Measurements from ENCODE around the gene ATP2B2.

Gene ATP2B2

DNA sequence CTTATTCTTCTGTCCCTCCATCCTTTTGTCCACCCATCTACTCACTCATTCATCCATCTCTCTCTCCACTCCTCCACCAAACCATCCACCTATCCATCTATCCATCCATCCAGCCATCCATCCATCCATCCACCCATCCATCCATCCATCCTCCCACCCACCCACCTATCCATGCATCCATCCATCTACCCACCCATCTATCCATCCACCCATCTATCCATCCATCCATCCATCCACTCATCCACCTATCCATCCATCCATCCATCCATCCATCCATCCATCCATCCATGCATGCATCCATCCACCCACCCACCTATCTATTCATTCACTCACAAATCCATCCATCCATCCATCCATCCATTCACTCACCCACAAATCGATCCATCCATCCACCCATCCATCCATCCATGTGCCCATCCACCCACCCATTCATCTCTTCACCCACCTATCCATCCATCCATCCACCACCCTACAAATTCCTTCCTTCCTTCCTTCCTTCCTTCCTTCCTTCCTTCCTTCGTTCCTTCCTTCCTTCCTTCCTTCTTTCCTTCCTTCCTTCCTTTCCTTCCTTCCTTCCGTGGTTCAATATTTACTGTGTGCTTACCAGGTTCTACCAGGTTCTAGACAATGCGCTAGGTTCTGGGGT, 17.3 kb downstream of the ATP2B2 start:
- Histone ChIP-seq H3K27ac (ENCODE audit: low read length, poor library complexity, severe bottlenecking) (no peak overlapping the region), H3K79me1 (replicated peaks; ENCODE audit: low read length, poor library complexity, severe bottlenecking) (no peaks in the 10 kb centered on the region), H3K4me3 (ENCODE audit: insufficient read depth in 1 of 2, low read depth in 1 of 2, low read length in 2 of 2) (no peak overlapping the region), H3K9me3 (ENCODE audit: control insufficient read depth, low read length) (no peaks in the 10 kb centered on the region), H3K23ac (ENCODE audit: low read length in 2 of 2) (no peak overlapping the region), H2BK5ac (ENCODE audit: low read depth, low read length, poor library complexity, severe bottlenecking) (no peak overlapping the region), H3K4ac (ENCODE audit: low read depth in 1 of 2, low read length in 2 of 2) (no peak overlapping the region), H2BK120ac (ENCODE audit: low read depth, low read length) (no peak overlapping the region), H3K18ac (ENCODE audit: low read depth in 1 of 2, low read length in 2 of 2) (no peak overlapping the region), H4K8ac (ENCODE audit: low read length) (no peak overlapping the region), H2BK12ac (ENCODE audit: low read length in 2 of 2) (no peak overlapping the region), H4K91ac (ENCODE audit: low read length) (no peak overlapping the region), H3K4me1 (ENCODE audit: control insufficient read depth, insufficient read depth, low read depth, low read length) (no peaks in the 10 kb centered on the region), H3K14ac (ENCODE audit: low read length in 2 of 2) (no peak overlapping the region), H2BK15ac (ENCODE audit: low read depth, poor library complexity, severe bottlenecking) (no peak overlapping the region), H2AK5ac (ENCODE audit: low read length, severe bottlenecking) (no peak overlapping the region), H3K36me3 (ENCODE audit: control insufficient read depth in 1 of 2, insufficient read depth in 2 of 2, low read depth in 1 of 2, low read length in 2 of 2) (no peaks in the 10 kb centered on the region), H3K9ac (ENCODE audit: low read length) (no peak overlapping the region), H3K27me3 (ENCODE audit: control insufficient read depth in 1 of 2, insufficient read depth in 1 of 2, low read length in 2 of 2) (peaks cover 29 to 67% of the 10 kb centered on the region in 2 experiments), H2AFZ (ENCODE audit: low read depth, low read length) (no peak overlapping the region), H3K4me2 (ENCODE audit: low read length, poor library complexity, severe bottlenecking) (no peak overlapping the region)
- 88% methylated on average over 3 of the region's 4 CpGs for WGBS
- DNase-seq, result no peak

DNA sequence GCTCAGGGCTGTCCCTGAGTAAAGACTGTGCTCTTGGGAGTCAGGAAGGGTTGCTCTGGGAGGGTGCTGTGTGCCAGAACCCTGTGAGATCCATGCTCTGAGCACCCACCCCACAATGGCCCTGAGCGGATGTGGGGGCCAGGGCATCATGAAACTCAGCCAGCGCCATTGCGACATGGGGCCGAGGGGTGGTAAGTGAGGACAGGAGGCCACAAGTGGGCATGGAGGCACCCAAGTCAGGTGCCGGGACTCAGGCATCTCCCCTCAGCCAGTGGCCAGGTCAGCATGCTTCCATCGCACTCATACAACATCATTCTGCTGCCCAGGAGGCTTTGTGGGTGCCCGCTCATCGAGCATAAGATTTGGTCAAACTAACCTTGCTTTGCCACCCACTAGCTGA, 19.6 kb downstream of the ATP2B2 start:
- H3K4ac ChIP-seq (ENCODE audit: low read depth in 1 of 2, low read length in 2 of 2), result no peak overlapping the region
- DNase-seq, result no peak
- no peak overlapping the region for H3K23ac ChIP-seq (ENCODE audit: low read length in 2 of 2)
- no peak overlapping the region for H3K18ac ChIP-seq (ENCODE audit: low read depth in 1 of 2, low read length in 2 of 2)
- H3K36me3 ChIP-seq (ENCODE audit: control insufficient read depth in 1 of 2, insufficient read depth in 2 of 2, low read depth in 1 of 2, low read length in 2 of 2), result no peaks in the 10 kb centered on the region
- H3K4me3 ChIP-seq (ENCODE audit: insufficient read depth in 1 of 2, low read depth in 1 of 2, low read length in 2 of 2), result no peak overlapping the region
- peaks cover 23 to 63% of the 10 kb centered on the region in 2 experiments for H3K27me3 ChIP-seq (ENCODE audit: control insufficient read depth in 1 of 2, insufficient read depth in 1 of 2, low read length in 2 of 2)
- H2BK5ac ChIP-seq (ENCODE audit: low read depth, low read length, poor library complexity, severe bottlenecking), result no peak overlapping the region
- WGBS, result 92% methylated on average over 8 of the region's 8 CpGs
- H4K8ac ChIP-seq (ENCODE audit: low read length), result no peak overlapping the region
- H3K14ac ChIP-seq (ENCODE audit: low read length in 2 of 2), result no peak overlapping the region
- H2BK12ac ChIP-seq (ENCODE audit: low read length in 2 of 2), result no peak overlapping the region
- H2BK120ac ChIP-seq (ENCODE audit: low read depth, low read length), result no peak overlapping the region
- no peak overlapping the region for H2BK15ac ChIP-seq (ENCODE audit: low read depth, poor library complexity, severe bottlenecking)
- H3K4me2 ChIP-seq (ENCODE audit: low read length, poor library complexity, severe bottlenecking), result no peak overlapping the region
- H2AFZ ChIP-seq (ENCODE audit: low read depth, low read length), result no peak overlapping the region
- no peak overlapping the region for H2AK5ac ChIP-seq (ENCODE audit: low read length, severe bottlenecking)
- H3K27ac ChIP-seq (ENCODE audit: low read length, poor library complexity, severe bottlenecking), result no peak overlapping the region
- no peak overlapping the region for H3K9ac ChIP-seq (ENCODE audit: low read length)
- no peaks in the 10 kb centered on the region for H3K79me1 ChIP-seq (replicated peaks; ENCODE audit: low read length, poor library complexity, severe bottlenecking)
- no peak overlapping the region for H4K91ac ChIP-seq (ENCODE audit: low read length)
- H3K4me1 ChIP-seq (ENCODE audit: control insufficient read depth, insufficient read depth, low read depth, low read length), result no peaks in the 10 kb centered on the region
- H3K9me3 ChIP-seq (ENCODE audit: control insufficient read depth, low read length), result no peaks in the 10 kb centered on the region

DNA sequence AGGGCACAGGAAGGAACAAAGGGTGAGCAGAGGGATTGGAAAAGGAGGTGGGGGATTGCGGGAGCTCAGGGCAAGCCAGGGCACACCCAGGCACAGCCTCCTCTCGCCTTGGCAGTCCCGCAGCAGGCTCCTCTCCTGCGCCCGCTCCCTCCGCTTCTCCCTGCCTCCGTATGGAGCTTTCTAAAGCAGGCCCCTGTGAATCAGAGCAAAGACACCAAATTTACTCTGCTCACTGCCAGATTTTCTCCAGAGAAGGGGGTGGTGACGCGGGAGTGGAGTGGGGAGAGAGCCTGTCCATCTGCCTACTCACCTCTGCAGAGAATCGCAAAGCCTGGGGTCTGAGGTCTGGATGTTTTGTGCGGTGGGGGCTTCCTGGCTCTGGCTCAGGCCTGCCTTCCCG, 20.0 kb downstream of the ATP2B2 start:
- H3K36me3 ChIP-seq (ENCODE audit: control insufficient read depth in 1 of 2, insufficient read depth in 2 of 2, low read depth in 1 of 2, low read length in 2 of 2), result no peaks in the 10 kb centered on the region
- H3K79me1 ChIP-seq (replicated peaks; ENCODE audit: low read length, poor library complexity, severe bottlenecking), result no peaks in the 10 kb centered on the region
- H3K9ac ChIP-seq (ENCODE audit: low read length), result no peak overlapping the region
- no peak overlapping the region for H2BK12ac ChIP-seq (ENCODE audit: low read length in 2 of 2)
- H2BK5ac ChIP-seq (ENCODE audit: low read depth, low read length, poor library complexity, severe bottlenecking), result no peak overlapping the region
- H3K4me3 ChIP-seq (ENCODE audit: insufficient read depth in 1 of 2, low read depth in 1 of 2, low read length in 2 of 2), result no peak overlapping the region
- no peak overlapping the region for H3K27ac ChIP-seq (ENCODE audit: low read length, poor library complexity, severe bottlenecking)
- no peak overlapping the region for H2BK120ac ChIP-seq (ENCODE audit: low read depth, low read length)
- H3K23ac ChIP-seq (ENCODE audit: low read length in 2 of 2), result no peak overlapping the region
- H3K4ac ChIP-seq (ENCODE audit: low read depth in 1 of 2, low read length in 2 of 2), result no peak overlapping the region
- 84% methylated on average over 10 of the region's 12 CpGs for WGBS
- no peaks in the 10 kb centered on the region for H3K4me1 ChIP-seq (ENCODE audit: control insufficient read depth, insufficient read depth, low read depth, low read length)
- H3K4me2 ChIP-seq (ENCODE audit: low read length, poor library complexity, severe bottlenecking), result no peak overlapping the region
- H3K18ac ChIP-seq (ENCODE audit: low read depth in 1 of 2, low read length in 2 of 2), result no peak overlapping the region
- H4K91ac ChIP-seq (ENCODE audit: low read length), result no peak overlapping the region
- no peak overlapping the region for H2BK15ac ChIP-seq (ENCODE audit: low read depth, poor library complexity, severe bottlenecking)
- no peak overlapping the region for H2AFZ ChIP-seq (ENCODE audit: low read depth, low read length)
- no peak overlapping the region for H3K14ac ChIP-seq (ENCODE audit: low read length in 2 of 2)
- no peak overlapping the region for H2AK5ac ChIP-seq (ENCODE audit: low read length, severe bottlenecking)
- DNase-seq, result no peak
- no peak overlapping the region for H4K8ac ChIP-seq (ENCODE audit: low read length)
- no peaks in the 10 kb centered on the region for H3K9me3 ChIP-seq (ENCODE audit: control insufficient read depth, low read length)
- peaks cover 26 to 65% of the 10 kb centered on the region in 2 experiments for H3K27me3 ChIP-seq (ENCODE audit: control insufficient read depth in 1 of 2, insufficient read depth in 1 of 2, low read length in 2 of 2)

GRCh38 chr3:10484709-10485108, 20.7 kb downstream of the ATP2B2 start:
- no peak for DNase-seq
- H2BK120ac ChIP-seq (ENCODE audit: low read depth, low read length), result no peak overlapping the region
- no peak overlapping the region for H3K4me3 ChIP-seq (ENCODE audit: insufficient read depth in 1 of 2, low read depth in 1 of 2, low read length in 2 of 2)

More at GRCh38 chr3:10484709-10485108, 20.7 kb downstream of the ATP2B2 start:
- Histone ChIP-seq H3K4ac (ENCODE audit: low read depth in 1 of 2, low read length in 2 of 2) (no peak overlapping the region), H4K91ac (ENCODE audit: low read length) (no peak overlapping the region), H2AK5ac (ENCODE audit: low read length, severe bottlenecking) (no peak overlapping the region), H4K8ac (ENCODE audit: low read length) (no peak overlapping the region), H3K27me3 (ENCODE audit: control insufficient read depth in 1 of 2, insufficient read depth in 1 of 2, low read length in 2 of 2) (peaks cover 23 to 68% of the 10 kb centered on the region in 2 experiments), H3K79me1 (replicated peaks; ENCODE audit: low read length, poor library complexity, severe bottlenecking) (no peaks in the 10 kb centered on the region), H3K9ac (ENCODE audit: low read length) (no peak overlapping the region), H3K14ac (ENCODE audit: low read length in 2 of 2) (no peak overlapping the region), H2BK5ac (ENCODE audit: low read depth, low read length, poor library complexity, severe bottlenecking) (no peak overlapping the region), H3K18ac (ENCODE audit: low read depth in 1 of 2, low read length in 2 of 2) (no peak overlapping the region), H2BK12ac (ENCODE audit: low read length in 2 of 2) (no peak overlapping the region), H3K23ac (ENCODE audit: low read length in 2 of 2) (no peak overlapping the region), H3K4me2 (ENCODE audit: low read length, poor library complexity, severe bottlenecking) (no peak overlapping the region), H2BK15ac (ENCODE audit: low read depth, poor library complexity, severe bottlenecking) (no peak overlapping the region), H3K27ac (ENCODE audit: low read length, poor library complexity, severe bottlenecking) (no peak overlapping the region), H3K9me3 (ENCODE audit: control insufficient read depth, low read length) (no peaks in the 10 kb centered on the region), H3K4me1 (ENCODE audit: control insufficient read depth, insufficient read depth, low read depth, low read length) (no peaks in the 10 kb centered on the region), H3K36me3 (ENCODE audit: control insufficient read depth in 1 of 2, insufficient read depth in 2 of 2, low read depth in 1 of 2, low read length in 2 of 2) (no peaks in the 10 kb centered on the region), H2AFZ (ENCODE audit: low read depth, low read length) (no peak overlapping the region)
- WGBS, result 86% methylated on average over 3 of the region's 3 CpGs
